GM12891 (cell line): ENCODE data around the gene BRI3BP.

ENCODE experiments used
- DNase-seq: peaks from one replicate; pipeline ENCODE4 v3.0.0; 2011; ENCODE audit warnings: low spot score; ENCODE audit not compliant: insufficient read length
- FAIRE-seq: peaks from 2 replicates; lab custom pipeline; 2011; peaks lifted over from hg19 to GRCh38; lab: Jason Lieb, UNC
- PAX5 ChIP-seq: IDR thresholded peaks from 2 replicates; pipeline ENCODE4 v1.6.1; 2011; ENCODE audit warnings: low read length, moderate library complexity, mild to moderate bottlenecking; ENCODE audit not compliant: insufficient read depth, severe bottlenecking
- POLR2A ChIP-seq: IDR thresholded peaks from 2 replicates; pipeline ENCODE4 v1.6.1; 2011; ENCODE audit warnings: low read depth, low read length, control low read depth
- POLR2AphosphoS5 ChIP-seq: IDR thresholded peaks from 2 replicates; pipeline ENCODE4 v1.6.1; 2011; ENCODE audit warnings: low read depth, low read length, control low read depth
- POU2F2 ChIP-seq: IDR thresholded peaks from 2 replicates; pipeline ENCODE4 v1.6.1; 2011; ENCODE audit warnings: low read depth, mild to moderate bottlenecking, control low read depth, low read length, moderate library complexity
- SPI1 ChIP-seq: IDR thresholded peaks from 2 replicates; pipeline ENCODE4 v1.6.1; 2011; ENCODE audit warnings: low read depth, low read length, control low read depth
- TAF1 ChIP-seq: IDR thresholded peaks from 2 replicates; pipeline ENCODE4 v1.6.1; 2011; ENCODE audit warnings: low read depth, low read length, control low read depth

The BRI3BP gene

DNA sequence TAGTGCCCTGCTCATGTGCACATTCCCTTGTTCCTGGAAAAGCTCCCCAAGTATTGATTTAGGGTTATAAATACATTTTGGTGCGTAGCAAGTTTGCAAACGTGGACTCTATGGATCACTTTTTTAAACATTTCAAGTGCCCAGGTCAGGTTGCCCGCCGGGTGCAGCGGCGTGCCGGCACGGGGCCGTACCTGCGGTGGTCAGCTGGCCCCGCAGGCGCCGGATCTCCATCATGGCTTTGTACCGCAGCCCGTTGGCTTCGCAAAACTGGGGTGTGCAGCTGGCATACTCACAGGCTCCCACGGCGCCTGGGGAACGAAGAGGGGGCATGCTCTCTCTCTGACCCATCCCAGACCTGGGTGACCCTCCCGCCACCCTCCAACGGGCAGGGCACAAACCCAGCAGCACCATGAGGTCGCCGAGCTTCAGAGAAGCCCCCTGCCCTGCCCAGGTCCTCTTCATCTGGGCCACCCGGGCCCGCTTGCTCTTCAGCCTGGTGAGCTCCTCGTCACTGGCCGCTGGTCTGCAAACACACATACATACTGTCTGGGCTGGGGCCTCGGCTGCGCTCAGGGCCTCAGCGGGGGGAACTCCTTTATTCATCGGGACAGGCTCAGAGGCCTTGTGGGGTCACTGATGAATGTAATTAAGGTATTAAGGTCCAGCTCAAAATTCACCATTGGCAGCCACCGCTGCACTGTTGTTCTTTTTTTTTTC lies 39.6 kb upstream of the BRI3BP start:
- no peak for FAIRE-seq
- peak; percentile 10 for DNase-seq
- TF ChIP-seq TAF1 (no peak), SPI1 (no peak), POLR2A (no peak), POLR2AphosphoS5 (no peak), PAX5 (no peak), POU2F2 (no peak)

- DNase-seq (no peak), FAIRE-seq (no peak)
- TF ChIP-seq POU2F2, result no peak
- no peak for TF ChIP-seq POLR2AphosphoS5
- TF ChIP-seq POLR2A, result no peak
Measured at GRCh38 chr12:124954771-124955170, 38.7 kb upstream of the BRI3BP start.

- DNase-seq (no peak), FAIRE-seq (no peak)
- no peak for TF ChIP-seq POLR2A
- no peak for TF ChIP-seq POU2F2
- no peak for TF ChIP-seq TAF1
Measured at GRCh38 chr12:124956571-124956970, 36.9 kb upstream of the BRI3BP start.

DNA sequence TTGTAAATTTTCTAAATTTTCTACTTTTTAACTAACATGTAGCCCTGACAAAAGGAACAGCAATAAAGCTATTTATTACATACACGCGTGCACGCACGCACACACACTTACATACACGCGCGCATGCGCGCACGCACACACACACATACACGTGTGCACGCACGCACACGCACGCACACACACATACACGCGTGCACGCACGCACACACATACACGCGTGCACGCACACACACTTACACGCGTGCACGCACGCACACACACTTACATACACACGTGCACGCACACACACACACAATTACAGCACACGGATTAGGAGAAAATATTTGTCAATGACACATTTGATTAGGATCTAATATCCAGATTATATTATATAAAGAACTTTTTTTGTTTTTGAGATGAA lies 32.4 kb upstream of the BRI3BP start:
- peak; percentile 82 for FAIRE-seq
- no peak for TF ChIP-seq POLR2AphosphoS5
- no peak for TF ChIP-seq PAX5
- TF ChIP-seq POLR2A, result no peak
- TF ChIP-seq POU2F2, result no peak
- no peak for TF ChIP-seq SPI1
- TF ChIP-seq TAF1, result no peak
- no peak for DNase-seq

GRCh38 chr12:124963211-124963610 lies 30.2 kb upstream of the BRI3BP start:
- DNase-seq (no peak), FAIRE-seq (no peak)
- TF ChIP-seq POU2F2 (no peak), TAF1 (no peak), POLR2A (no peak), PAX5 (no peak), POLR2AphosphoS5 (no peak), SPI1 (no peak)

DNA sequence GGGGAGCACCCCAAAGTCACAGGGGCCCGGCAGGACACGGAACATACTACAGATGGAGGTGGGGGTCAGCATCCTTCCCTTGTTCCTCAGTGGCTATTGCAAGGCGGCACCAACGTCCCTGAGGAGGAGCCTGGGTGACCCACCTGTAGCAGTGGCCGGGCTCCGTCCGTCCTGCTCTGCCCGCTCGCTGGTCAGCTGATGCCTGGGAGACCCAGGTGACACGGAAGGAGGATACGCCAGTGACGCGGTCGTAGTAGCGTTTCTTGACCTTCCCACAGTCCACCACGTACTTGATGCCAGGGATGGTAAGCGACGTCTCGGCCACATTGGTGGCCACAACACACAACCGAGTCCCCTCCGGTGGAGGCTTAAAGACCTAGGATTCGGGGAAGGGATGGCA lies 29.2 kb upstream of the BRI3BP start:
- FAIRE-seq (no peak), DNase-seq (no peak)
- TF ChIP-seq PAX5, result no peak

DNA sequence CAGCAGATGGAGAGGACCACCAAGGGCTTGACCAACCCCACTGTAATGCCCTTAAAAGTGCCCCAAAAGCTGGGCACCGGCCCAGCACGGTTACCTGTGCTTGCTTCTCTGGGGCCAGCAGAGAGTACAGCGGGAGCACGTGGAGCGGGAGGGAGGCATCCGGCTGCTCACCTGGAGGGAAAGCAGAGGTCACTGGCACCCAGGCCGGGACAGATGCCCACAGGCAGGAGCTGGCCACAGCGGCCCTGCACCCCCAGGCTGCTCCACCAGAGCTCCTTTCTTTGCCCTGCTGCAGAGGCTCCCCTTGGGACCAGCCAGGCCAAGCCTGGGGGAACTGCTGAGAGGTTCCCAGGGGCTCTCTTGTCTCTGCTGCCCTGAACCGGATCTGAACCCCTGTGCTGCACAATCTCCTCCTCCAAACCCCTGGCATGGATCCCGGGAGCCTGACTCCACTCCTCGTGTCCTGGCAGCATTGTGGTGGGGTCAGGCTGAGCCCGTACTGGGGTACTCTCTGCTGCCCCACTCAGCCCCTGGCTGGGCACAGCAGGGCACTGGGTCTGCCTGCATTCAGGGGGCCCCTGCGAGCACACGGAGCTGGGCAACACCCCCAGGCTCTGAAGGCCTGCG lies 28.5 kb upstream of the BRI3BP start:
- DNase-seq (no peak), FAIRE-seq (no peak)
- TF ChIP-seq POLR2A (no peak), SPI1 (no peak), POLR2AphosphoS5 (0 out of 2 replicates have a peak, but pooled peaks have one; percentile 2)

DNA sequence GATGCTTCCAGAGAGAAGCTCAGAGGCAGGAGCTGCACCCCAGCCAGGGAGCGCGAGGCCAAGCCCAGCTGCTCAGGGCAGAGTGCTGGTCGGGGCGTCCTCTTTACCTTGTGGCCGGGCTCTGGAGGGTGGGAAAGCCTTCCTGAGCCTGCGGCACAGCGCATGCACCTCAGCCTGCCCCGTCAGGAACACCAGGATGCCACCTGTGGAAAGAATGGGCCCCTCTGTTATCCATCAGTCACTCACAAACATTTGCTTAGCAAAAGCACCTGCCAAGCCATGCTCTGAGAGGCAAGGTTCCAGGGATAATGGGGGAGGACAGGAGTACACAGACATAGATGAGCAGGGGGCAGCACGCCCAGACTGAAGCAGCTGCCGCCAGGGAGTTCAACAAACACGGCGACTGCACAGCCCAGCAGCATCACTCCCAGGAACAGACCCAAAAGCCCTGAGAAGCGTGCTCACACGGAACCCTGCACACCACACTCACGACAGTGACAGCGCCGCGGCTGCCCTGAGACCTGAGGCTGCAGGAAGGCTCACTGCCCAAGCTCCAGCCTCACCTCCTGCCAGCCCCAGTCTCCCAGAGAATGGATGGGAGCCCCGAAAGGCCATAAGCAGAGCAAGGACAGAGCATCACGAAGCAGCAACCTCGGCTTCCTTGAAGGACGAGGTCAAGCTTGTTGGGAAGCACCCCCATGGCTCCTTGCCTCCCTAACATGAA lies 26.3 kb upstream of the BRI3BP start:
- no peak for TF ChIP-seq POLR2AphosphoS5
- no peak for TF ChIP-seq PAX5
- no peak for TF ChIP-seq POU2F2
- TF ChIP-seq TAF1, result no peak
- no peak for TF ChIP-seq POLR2A
- TF ChIP-seq SPI1, result no peak
- FAIRE-seq, result no peak
- no peak for DNase-seq

GRCh38 chr12:124968656-124969055 lies 24.8 kb upstream of the BRI3BP start:
- FAIRE-seq, result no peak
- no peak for DNase-seq
- TF ChIP-seq POU2F2, result no peak

GRCh38 chr12:124970647-124971402 lies 22.6 kb upstream of the BRI3BP start:
- DNase-seq (no peak), FAIRE-seq (no peak)
- no peak for TF ChIP-seq POLR2AphosphoS5
- no peak for TF ChIP-seq POU2F2
- TF ChIP-seq POLR2A, result no peak
- no peak for TF ChIP-seq TAF1
- no peak for TF ChIP-seq SPI1
- no peak for TF ChIP-seq PAX5
